SK-N-MC (cell line): ENCODE measurements around the gene PROX1.

Source experiments
- DNase-seq: peaks from one replicate; pipeline ENCODE4 v3.0.0-alpha.2; 2011; ENCODE audit warnings: low read depth, low spot score
- H3K27ac ChIP-seq: fragments of 200-600 bp; sonication (generic); 2 replicates; pipeline ENCODE4 v1.5.1; 2016; ENCODE audit warnings: mixed run types
- H3K36me3 ChIP-seq: fragments of 200-600 bp; sonication (generic); 2 replicates; pipeline ENCODE4 v1.6.1; 2017; ENCODE audit warnings: antibody characterized with exemption, low read length, mixed read lengths; ENCODE audit not compliant: insufficient read depth
- H3K4me3 ChIP-seq: fragments of 200-600 bp; sonication (generic); 2 replicates; pipeline ENCODE4 v1.5.1; 2016
- H3K9ac ChIP-seq: fragments of 200-600 bp; sonication (generic); 2 replicates; pipeline ENCODE4 v1.8.0; 2017; ENCODE audit warnings: mixed run types, mixed read lengths; ENCODE audit not compliant: insufficient read length
- H3K9me3 ChIP-seq: fragments of 200-600 bp; sonication (generic); 2 replicates; pipeline ENCODE4 v1.6.1; 2017; ENCODE audit warnings: low read depth, mild to moderate bottlenecking, antibody characterized with exemption, low read length, moderate library complexity, mixed read lengths
- EZH2 ChIP-seq: fragments of 200-600 bp; sonication (generic); IDR thresholded peaks from one replicate; pipeline ENCODE4 v1.6.1; 2017; ENCODE audit warnings: antibody characterized with exemption
- FOXP2 ChIP-seq: optimal IDR thresholded peaks from 2 replicates; pipeline ENCODE3; 2011; ENCODE audit warnings: mild to moderate bottlenecking, moderate library complexity; ENCODE audit not compliant: insufficient read depth; ENCODE audit errors: extremely low read length, control extremely low read depth
- POLR2AphosphoS5 ChIP-seq: IDR thresholded peaks from 2 replicates; pipeline ENCODE4 v1.6.1; 2012; ENCODE audit warnings: mild to moderate bottlenecking, low read depth, low read length, borderline replicate concordance

PROX1 gene

DNA sequence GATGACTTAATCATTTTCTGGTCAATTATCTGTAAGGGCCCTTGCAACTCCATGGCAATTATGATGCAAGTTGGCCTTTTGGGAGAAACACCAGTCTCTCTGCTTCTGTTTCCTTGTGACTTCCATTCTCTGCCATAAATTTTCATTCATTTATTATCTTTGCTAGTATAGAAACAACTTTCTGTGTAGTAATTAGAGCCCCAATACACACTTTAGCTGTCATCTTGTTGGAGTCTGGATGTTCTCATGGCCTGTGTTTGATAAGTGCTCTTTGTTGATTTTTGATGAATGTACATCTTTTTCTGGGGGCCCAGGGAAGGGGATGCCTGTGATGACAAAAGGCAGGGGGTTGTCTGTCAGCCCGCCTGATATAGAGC is 22.4 kb downstream of the PROX1 start:
- DNase-seq: no peak
- Histone ChIP-seq H3K4me3 (no peak overlapping the region), H3K9ac (no peak overlapping the region), H3K9me3 (no peaks in the 10 kb centered on the region), H3K36me3 (no peaks in the 10 kb centered on the region), H3K27ac (no peak overlapping the region)
- no peak for TF ChIP-seq EZH2
- TF ChIP-seq POLR2AphosphoS5: no peak
- TF ChIP-seq FOXP2: no peak

DNA sequence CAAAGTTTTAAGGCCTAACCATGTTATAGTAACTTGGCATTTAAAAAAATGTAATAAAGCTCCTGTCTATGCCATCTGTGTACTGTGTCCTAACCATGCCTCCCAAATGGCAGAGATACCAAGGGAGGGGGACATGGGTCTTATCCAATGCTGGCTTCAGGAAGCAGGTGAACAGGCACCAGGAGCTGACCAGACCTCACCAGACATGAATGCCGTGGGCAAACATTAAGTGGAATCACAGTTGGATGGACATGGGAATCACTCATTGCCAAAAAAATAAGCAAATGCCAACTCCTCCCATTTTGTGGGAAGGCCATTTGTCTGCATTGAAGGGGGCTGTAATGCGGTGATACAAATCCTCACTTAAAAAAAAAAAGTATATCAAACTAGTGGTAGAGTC is 22.9 kb downstream of the PROX1 start:
- TF ChIP-seq EZH2 (no peak), FOXP2 (no peak), POLR2AphosphoS5 (no peak)
- DNase-seq: no peak
- H3K4me3 ChIP-seq: no peak overlapping the region
- no peaks in the 10 kb centered on the region for H3K36me3 ChIP-seq
- H3K9ac ChIP-seq: no peak overlapping the region
- no peak overlapping the region for H3K27ac ChIP-seq
- H3K9me3 ChIP-seq: no peaks in the 10 kb centered on the region

- no peak for DNase-seq
- H3K27ac ChIP-seq: no peak overlapping the region
- no peak overlapping the region for H3K4me3 ChIP-seq
- H3K36me3 ChIP-seq: no peaks in the 10 kb centered on the region
- no peaks in the 10 kb centered on the region for H3K9me3 ChIP-seq
- H3K9ac ChIP-seq: no peak overlapping the region
- TF ChIP-seq FOXP2 (no peak), POLR2AphosphoS5 (no peak), EZH2 (no peak)
Measured at GRCh38 chr1:214012418-214012817, 24.6 kb downstream of the PROX1 start.

- no peak overlapping the region for H3K4me3 ChIP-seq
- no peak for TF ChIP-seq POLR2AphosphoS5
- TF ChIP-seq EZH2: no peak
- no peak for TF ChIP-seq FOXP2
- no peaks in the 10 kb centered on the region for H3K9me3 ChIP-seq
- no peak overlapping the region for H3K9ac ChIP-seq
- DNase-seq: no peak
- no peak overlapping the region for H3K27ac ChIP-seq
- no peaks in the 10 kb centered on the region for H3K36me3 ChIP-seq
Measured at GRCh38 chr1:214013614-214014377, 26.0 kb downstream of the PROX1 start.

- TF ChIP-seq FOXP2: no peak
- no peak for TF ChIP-seq POLR2AphosphoS5
- TF ChIP-seq EZH2: no peak
- Histone ChIP-seq H3K9ac (no peak overlapping the region), H3K9me3 (no peaks in the 10 kb centered on the region), H3K27ac (no peak overlapping the region), H3K4me3 (no peak overlapping the region), H3K36me3 (no peaks in the 10 kb centered on the region)
- DNase-seq: no peak
Measured at GRCh38 chr1:214014730-214015129, 27.0 kb downstream of the PROX1 start.

DNA sequence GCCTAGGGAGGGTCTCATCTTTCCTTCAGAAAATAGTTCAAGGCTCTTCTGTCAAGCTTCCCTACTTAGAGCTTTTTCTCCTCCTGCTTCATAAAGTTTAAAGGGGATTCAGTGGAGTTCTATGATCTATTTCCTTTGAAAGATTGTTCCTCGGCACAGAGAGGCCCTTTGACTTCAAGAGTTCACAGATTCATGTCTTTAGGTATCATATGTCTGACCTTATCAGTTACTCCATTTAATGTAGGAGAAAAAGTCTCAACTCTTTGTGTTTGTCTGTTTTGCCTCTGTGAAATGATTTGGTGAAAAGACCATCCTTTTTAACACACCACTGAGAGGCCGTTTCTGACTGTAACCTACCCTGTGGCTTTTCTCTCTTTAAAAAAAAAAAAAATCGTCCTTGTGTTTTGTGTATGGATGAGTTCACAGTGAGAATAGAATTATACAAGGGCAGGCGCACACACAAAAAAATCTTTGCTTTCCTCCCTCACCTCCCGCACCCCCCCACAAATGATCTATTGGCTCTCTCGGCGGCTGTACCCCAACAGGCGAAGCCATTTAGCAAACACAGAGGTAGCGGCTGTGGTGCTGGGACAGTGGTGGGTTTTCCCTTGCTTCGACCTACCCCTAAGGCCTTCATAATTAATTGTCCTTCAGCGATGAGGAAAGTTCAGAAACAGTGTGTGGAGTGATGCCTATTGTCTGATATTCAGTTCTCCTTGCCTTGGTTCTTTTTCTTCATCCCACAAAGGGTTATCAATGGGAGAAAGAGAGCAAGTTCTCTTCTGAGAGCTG is 29.6 kb downstream of the PROX1 start:
- H3K4me3 ChIP-seq: no peak overlapping the region
- H3K27ac ChIP-seq: no peak overlapping the region
- no peaks in the 10 kb centered on the region for H3K9me3 ChIP-seq
- H3K36me3 ChIP-seq: no peaks in the 10 kb centered on the region
- no peak overlapping the region for H3K9ac ChIP-seq
- TF ChIP-seq POLR2AphosphoS5 (no peak), EZH2 (no peak), FOXP2 (no peak)
- DNase-seq: no peak

GRCh38 chr1:214018386-214019268 is 30.9 kb downstream of the PROX1 start:
- Histone ChIP-seq H3K4me3 (no peak overlapping the region), H3K9me3 (no peaks in the 10 kb centered on the region), H3K9ac (no peak overlapping the region), H3K36me3 (no peaks in the 10 kb centered on the region), H3K27ac (no peak overlapping the region)
- TF ChIP-seq FOXP2 (no peak), EZH2 (no peak), POLR2AphosphoS5 (no peak)
- DNase-seq: no peak

DNA sequence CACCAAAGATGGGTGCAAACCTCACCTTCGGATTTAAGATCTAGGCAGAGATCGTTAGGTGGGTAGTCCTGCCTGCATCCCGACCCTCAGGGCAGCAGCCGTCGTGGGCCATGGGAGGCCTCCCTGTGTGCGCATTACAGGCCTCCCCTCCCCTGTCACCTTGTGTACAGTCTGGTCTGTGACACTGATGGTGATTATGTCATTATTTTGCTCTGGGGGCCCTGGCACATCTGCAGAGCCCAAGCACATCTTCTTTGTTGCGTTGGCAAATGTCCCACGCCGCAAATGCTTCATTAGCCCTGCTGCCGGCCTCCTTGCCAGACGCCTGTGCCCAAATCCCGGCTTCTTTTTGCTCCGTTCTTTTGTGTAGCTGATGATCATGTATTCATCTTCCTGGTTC is 31.7 kb downstream of the PROX1 start:
- no peaks in the 10 kb centered on the region for H3K36me3 ChIP-seq
- no peak for DNase-seq
- no peak overlapping the region for H3K27ac ChIP-seq
- no peak for TF ChIP-seq POLR2AphosphoS5
- no peak for TF ChIP-seq EZH2
- no peak overlapping the region for H3K4me3 ChIP-seq
- H3K9ac ChIP-seq: no peak overlapping the region
- no peaks in the 10 kb centered on the region for H3K9me3 ChIP-seq
